Fibroblast of mammary gland (primary cell): Measurements from ENCODE around the gene DSCAML1.

ENCODE experiments used
- DNase-seq: peaks from one replicate; pipeline ENCODE4 v3.0.0-alpha.2; 2010; ENCODE audit warnings: low read depth
- H3K4me3 ChIP-seq: 2 replicates; pipeline ENCODE4 v1.5.1; 2011; ENCODE audit warnings: low read depth, mild to moderate bottlenecking, low read length, moderate library complexity; ENCODE audit not compliant: control insufficient read depth
- TF ChIP-seq, protein P1 (sequence below): conservative IDR thresholded peaks from 2 replicates; pipeline ENCODE4 v1.5.1; 2011; ENCODE audit warnings: low read depth, low read length, inconsistent platforms; ENCODE audit not compliant: control insufficient read depth, insufficient read depth

The DSCAML1 gene

DNA sequence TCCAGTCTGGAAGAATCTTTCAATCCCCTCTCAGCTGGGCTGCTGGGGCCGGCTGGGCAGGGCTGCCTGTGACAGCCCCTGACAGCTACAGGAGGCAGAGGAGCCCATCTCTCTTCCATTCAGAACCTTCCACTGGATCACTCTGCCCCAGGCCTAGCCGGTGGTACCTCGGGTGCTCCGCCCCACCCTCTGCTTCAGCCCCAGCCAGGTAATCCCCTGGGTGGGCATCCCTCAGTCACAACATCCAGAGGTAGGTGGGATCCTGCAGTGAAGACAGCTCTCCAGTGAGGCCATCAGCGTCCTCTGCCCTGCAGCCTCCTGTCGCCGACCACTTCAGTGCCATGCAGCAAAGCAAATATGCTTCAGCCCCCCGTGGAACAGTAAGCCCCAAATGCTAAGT, 223.7 kb downstream of the DSCAML1 start:
- DNase-seq: no peak
- TF ChIP-seq, protein P1, sequence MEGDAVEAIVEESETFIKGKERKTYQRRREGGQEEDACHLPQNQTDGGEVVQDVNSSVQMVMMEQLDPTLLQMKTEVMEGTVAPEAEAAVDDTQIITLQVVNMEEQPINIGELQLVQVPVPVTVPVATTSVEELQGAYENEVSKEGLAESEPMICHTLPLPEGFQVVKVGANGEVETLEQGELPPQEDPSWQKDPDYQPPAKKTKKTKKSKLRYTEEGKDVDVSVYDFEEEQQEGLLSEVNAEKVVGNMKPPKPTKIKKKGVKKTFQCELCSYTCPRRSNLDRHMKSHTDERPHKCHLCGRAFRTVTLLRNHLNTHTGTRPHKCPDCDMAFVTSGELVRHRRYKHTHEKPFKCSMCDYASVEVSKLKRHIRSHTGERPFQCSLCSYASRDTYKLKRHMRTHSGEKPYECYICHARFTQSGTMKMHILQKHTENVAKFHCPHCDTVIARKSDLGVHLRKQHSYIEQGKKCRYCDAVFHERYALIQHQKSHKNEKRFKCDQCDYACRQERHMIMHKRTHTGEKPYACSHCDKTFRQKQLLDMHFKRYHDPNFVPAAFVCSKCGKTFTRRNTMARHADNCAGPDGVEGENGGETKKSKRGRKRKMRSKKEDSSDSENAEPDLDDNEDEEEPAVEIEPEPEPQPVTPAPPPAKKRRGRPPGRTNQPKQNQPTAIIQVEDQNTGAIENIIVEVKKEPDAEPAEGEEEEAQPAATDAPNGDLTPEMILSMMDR: no peak
- H3K4me3 ChIP-seq: no peak overlapping the region

DNA sequence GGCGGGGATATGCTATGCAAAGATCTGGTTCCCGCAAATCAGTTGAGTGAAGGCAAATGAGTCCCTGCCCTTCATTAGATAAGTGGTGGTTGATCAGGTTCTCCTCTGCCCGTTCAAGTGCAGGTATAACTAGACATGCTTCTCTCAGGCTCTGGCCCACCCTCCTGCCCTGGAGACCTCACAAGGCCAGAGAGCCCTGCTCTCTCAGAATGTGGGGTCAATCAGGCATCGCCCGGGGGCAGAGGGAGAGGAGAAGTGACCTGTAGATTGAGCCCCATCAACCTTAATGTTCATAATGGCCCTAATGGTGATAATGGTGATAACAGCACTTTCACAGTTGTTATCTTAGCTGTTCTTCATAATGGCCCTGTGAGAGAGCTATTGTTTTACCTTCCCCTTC, 224.3 kb downstream of the DSCAML1 start:
- TF ChIP-seq, protein P1: no peak
- DNase-seq: no peak
- no peak overlapping the region for H3K4me3 ChIP-seq

DNA sequence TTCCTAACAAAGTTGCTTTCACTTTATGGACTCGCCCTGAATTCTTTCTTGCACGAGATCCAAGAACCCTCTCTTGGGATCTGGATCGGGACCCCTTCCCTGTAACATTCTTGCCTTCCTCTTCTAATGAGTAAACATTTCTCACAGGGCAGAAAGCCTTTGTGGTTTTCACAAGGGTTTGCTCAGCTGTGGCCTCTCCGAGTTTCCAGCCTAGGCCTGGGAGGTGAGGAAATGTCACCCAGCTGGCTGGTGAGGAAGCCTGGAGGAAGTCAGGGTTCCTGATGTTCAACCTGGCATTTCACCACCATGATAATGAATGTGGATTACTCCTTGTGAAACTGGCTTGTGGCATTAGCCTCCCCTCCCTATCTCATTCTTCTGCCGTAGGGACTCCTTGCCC, 224.9 kb downstream of the DSCAML1 start:
- TF ChIP-seq, protein P1: no peak
- no peak for DNase-seq
- no peak overlapping the region for H3K4me3 ChIP-seq

DNA sequence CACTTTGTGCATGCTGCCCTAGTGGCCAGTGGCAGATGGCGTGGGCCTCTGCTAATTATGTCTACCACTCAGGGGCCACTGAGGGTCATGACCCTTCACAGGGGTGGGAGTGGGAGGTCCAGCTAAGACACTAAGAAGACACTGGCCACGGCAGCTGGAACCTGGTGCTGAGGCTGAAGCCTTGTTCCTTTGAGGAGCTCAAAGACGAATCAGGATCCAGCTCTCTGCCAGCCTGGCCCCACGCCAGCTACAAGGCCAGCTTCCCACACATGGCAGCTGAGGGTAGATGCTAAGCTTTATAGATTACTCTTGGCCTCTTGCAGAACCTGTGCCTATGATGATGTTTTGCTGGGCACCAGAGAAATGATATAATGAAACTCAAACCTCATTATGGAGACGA, 226.3 kb downstream of the DSCAML1 start:
- no peak for DNase-seq
- no peak overlapping the region for H3K4me3 ChIP-seq
- TF ChIP-seq, protein P1: no peak

DNA sequence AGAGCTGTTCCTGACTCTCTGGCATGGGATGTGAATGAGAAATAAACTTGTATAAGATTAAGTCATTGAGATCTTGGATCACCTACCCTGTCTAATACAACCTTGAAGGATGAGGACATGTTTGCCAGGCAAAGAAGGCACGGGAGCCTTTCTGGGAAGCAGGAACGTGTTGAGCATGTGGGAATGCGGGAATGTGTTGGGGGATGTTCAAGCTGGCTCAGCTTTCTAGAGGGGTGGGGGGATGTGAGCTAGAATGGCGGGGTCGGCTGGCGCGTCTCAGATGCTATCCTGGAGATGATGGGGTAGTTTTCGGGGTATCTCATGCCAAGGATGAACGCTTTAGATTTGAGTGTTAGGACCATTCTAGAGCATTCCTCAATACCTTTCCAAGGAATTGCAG, 227.1 kb downstream of the DSCAML1 start:
- no peak for DNase-seq
- H3K4me3 ChIP-seq: no peak overlapping the region
- TF ChIP-seq, protein P1: no peak

DNA sequence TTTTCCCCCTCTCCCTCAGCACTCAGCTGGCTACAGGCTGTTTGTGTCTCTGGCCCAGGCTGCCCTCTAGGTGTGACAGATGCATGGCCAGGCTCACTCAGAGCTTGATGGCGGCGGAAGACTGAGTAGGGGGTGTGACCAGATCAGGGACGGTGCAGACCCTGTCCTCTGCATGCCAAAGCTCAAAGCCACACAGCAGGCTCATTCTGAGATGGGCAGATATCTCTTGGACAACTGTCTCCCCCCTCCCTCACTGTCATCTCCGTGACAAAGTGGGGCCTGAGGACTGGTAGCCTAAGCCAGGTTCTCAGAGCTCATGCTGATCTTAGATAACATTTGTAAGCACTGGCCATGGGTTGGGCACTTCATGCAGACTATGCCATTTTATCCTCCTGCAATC, 231.3 kb downstream of the DSCAML1 start:
- DNase-seq: no peak

More for the DNA sequence above, 231.3 kb downstream of the DSCAML1 start:
- TF ChIP-seq, protein P1: no peak
- no peak overlapping the region for H3K4me3 ChIP-seq
